Common myeloid progenitor, CD34-positive (primary cell): Measurements from ENCODE around the gene FMNL2.

Source experiments
- CTCF ChIA-PET: fragments of 350-600 bp; sonication (Branson Sonifier 250); formaldehyde crosslinking; loops from one replicate; lab custom pipeline; 2021; ENCODE audit warnings: antibody characterized with exemption; lab: Charles Lee
- POLR2A ChIA-PET: fragments of 350-600 bp; sonication (Branson Sonifier 250); formaldehyde crosslinking; loops from one replicate; lab custom pipeline; 2021; ENCODE audit warnings: antibody characterized with exemption; lab: Charles Lee
- DNase-seq, 3 donors: peaks; one replicate each; pipeline versions ENCODE4 v3.0.0 to v3.0.0-alpha.2; 2013
- H3K27ac ChIP-seq, 2 experiments: 1 replicate in 1 of 2; 2 replicates in 1 of 2; pipeline ENCODE4 v1.7.0; 2013; ENCODE audit warnings: inconsistent platforms in 2 of 2, low read length in 2 of 2, mild to moderate bottlenecking in 2 of 2, low read depth in 1 of 2, moderate library complexity in 1 of 2; ENCODE audit not compliant: severe bottlenecking in 2 of 2, insufficient read depth in 1 of 2, poor library complexity in 1 of 2
- H3K27me3 ChIP-seq, 5 experiments: replicated peaks in 2 of 5; 1 replicate in 3 of 5; 2 replicates in 2 of 5; pipeline versions ENCODE4 v1.6.1 to v1.7.0; 2013; ENCODE audit warnings: low read length in 4 of 5, mild to moderate bottlenecking in 2 of 5, moderate library complexity in 2 of 5, inconsistent platforms in 1 of 5; ENCODE audit not compliant: insufficient read depth in 5 of 5, control insufficient read depth in 4 of 5
- H3K36me3 ChIP-seq, 4 experiments: 1 replicate in 2 of 4; 2 replicates in 2 of 4; pipeline versions ENCODE4 v1.6.1 to v1.7.0; 2013; ENCODE audit warnings: low read length in 3 of 4, control low read depth in 1 of 4, mild to moderate bottlenecking in 1 of 4; ENCODE audit not compliant: control insufficient read depth in 4 of 4, insufficient read depth in 4 of 4
- H3K4me1 ChIP-seq, 4 experiments: 1 replicate in 3 of 4; 2 replicates in 1 of 4; pipeline versions ENCODE4 v1.6.1 to v1.7.1; 2013; ENCODE audit warnings: low read length in 3 of 4, mild to moderate bottlenecking in 3 of 4, control low read depth in 1 of 4, inconsistent platforms in 1 of 4, moderate library complexity in 1 of 4; ENCODE audit not compliant: control insufficient read depth in 4 of 4, insufficient read depth in 4 of 4; ENCODE audit errors: control extremely low read depth in 1 of 4
- H3K4me3 ChIP-seq, 7 experiments: 1 replicate in 4 of 7; 2 replicates in 3 of 7; pipeline versions ENCODE4 v1.5.1 to v1.7.0; 2013; ENCODE audit warnings: mild to moderate bottlenecking in 7 of 7, low read length in 6 of 7, moderate library complexity in 6 of 7, inconsistent platforms in 2 of 7, low read depth in 2 of 7, control low read depth in 1 of 7; ENCODE audit not compliant: insufficient read depth in 4 of 7, control insufficient read depth in 1 of 7; ENCODE audit errors: extremely low read depth in 1 of 7
- H3K9me3 ChIP-seq, 5 experiments: 1 replicate in 4 of 5; 2 replicates in 1 of 5; pipeline versions ENCODE4 v1.6.1 to v1.7.1; 2013; ENCODE audit warnings: low read length in 4 of 5, mild to moderate bottlenecking in 2 of 5, inconsistent platforms in 1 of 5, low read depth in 1 of 5, moderate library complexity in 1 of 5; ENCODE audit not compliant: control insufficient read depth in 4 of 5, insufficient read depth in 2 of 5; ENCODE audit errors: control extremely low read depth in 1 of 5
- WGBS: methylation state at CpG from one replicate; pipeline ENCODE4 v1.1.5; 2013; ENCODE audit not compliant: insufficient coverage; 5-methylcytosine and 5-hydroxymethylcytosine counted together

FMNL2 gene

DNA sequence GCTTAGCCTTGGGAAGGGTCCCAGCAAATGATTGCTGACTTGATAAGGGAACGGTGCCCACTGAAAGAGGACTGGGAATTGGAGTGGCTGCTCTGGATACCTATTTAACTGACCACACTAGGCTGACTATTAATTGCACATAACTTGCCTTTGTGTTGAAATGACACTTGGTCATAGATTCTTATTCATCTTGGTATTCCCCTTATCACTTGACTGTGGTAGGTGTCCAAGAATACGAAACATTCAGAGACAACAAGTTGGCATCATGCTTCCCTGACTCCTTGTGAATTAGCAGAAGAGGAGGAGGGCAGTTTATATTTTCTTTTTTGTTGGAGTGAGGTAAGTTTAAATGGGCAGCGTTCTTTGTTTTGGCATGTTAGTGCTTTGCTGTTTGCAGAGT lies 13.4 kb downstream of the FMNL2 start:
- H3K27ac ChIP-seq, result no peak overlapping the region
- POLR2A ChIA-PET, result no interaction called here
- DNase-seq, result no peak
- no peaks in the 10 kb centered on the region for H3K27me3 ChIP-seq
- no peak overlapping the region for H3K4me3 ChIP-seq
- no peaks in the 10 kb centered on the region for H3K9me3 ChIP-seq
- no peaks in the 10 kb centered on the region for H3K36me3 ChIP-seq
- H3K4me1 ChIP-seq, result no peaks in the 10 kb centered on the region
- CTCF ChIA-PET, result no interaction called here
- 100% methylated on average over 1 of the region's 3 CpGs for WGBS

DNA sequence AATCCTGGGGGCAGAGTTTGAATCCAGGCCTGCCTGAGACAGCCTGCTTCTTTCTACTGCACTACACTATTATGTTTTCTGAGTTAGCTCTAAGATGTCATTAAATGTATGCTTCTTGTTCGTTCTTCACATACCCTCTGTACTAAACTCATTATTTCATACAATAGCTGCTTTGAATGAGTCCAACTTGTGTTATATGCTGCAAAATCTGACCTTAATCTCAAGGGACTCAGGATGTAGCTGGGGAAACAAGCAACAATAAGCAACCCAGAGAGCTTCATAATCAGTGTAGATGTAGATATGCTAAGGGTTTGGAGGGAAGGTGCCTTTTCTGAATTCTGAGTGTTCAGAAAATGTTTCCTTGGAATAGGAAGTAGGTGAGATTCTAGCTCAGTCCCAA lies 14.4 kb downstream of the FMNL2 start:
- Histone ChIP-seq H3K9me3 (no peaks in the 10 kb centered on the region), H3K27ac (no peak overlapping the region), H3K4me1 (no peaks in the 10 kb centered on the region), H3K27me3 (no peaks in the 10 kb centered on the region), H3K4me3 (no peak overlapping the region), H3K36me3 (no peaks in the 10 kb centered on the region)
- WGBS, result no CpG with 5 or more reads among the region's 1 CpG
- CTCF ChIA-PET, result no interaction called here
- POLR2A ChIA-PET, result no interaction called here
- DNase-seq, result no peak

DNA sequence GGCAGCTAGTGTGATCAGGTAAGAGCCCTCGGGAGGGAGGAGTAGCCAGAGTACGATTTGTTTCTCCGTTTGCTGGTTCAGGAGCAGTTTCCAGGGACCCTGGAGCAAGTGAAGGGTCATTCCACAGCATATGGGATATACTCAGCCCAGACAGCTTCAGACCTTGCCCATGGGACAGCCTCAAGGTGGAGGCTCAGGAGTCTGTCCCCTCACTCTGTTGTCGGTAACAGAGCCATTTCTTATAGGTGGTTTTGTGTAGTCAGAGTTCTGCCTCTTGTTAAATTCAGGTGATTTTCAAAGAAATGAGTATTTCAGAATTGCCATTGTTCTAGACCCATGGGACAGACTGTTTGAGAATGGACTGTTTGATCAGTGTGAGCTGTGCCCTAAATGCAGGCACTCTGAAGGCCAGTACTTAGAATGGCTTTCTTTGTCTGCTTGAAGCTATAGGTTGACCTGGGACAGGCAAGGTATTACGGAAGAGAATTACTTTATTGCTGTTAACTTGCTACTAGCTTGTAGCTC lies 15.2 kb downstream of the FMNL2 start:
- Histone ChIP-seq H3K9me3 (no peaks in the 10 kb centered on the region), H3K27ac (no peak overlapping the region), H3K4me1 (no peaks in the 10 kb centered on the region), H3K36me3 (no peaks in the 10 kb centered on the region), H3K4me3 (no peak overlapping the region), H3K27me3 (no peaks in the 10 kb centered on the region)
- ChIA-PET CTCF (no interaction called here), POLR2A (no interaction called here)
- no peak for DNase-seq
- 94% methylated on average over 4 of the region's 5 CpGs for WGBS

DNA sequence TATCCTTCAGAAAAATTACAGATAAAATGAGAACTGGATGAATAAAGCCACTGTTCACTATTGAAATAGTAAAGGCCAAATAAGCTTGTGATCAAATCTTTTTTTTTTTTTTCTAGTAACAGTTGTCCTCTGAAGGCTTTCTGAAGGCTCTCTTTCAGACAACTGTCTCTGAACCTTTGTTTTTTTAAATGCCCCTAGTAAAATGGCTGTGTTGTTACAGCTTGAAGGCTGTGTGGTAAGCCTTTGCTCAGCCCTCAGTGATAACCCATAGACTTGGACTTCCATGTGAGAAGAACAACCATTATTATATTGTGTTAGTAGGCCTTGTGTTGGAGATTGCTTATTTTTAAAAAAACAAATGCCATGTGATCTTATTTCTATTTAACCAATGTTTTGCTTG lies 17.6 kb downstream of the FMNL2 start:
- H3K27ac ChIP-seq, result no peak overlapping the region
- no peak for DNase-seq
- ChIA-PET POLR2A (no interaction called here), CTCF (no interaction called here)
- H3K4me3 ChIP-seq, result no peak overlapping the region
- no peaks in the 10 kb centered on the region for H3K9me3 ChIP-seq
- no peaks in the 10 kb centered on the region for H3K4me1 ChIP-seq
- no peaks in the 10 kb centered on the region for H3K36me3 ChIP-seq
- H3K27me3 ChIP-seq, result peaks cover 0 to 2% (median 0%) of the 10 kb centered on the region in 5 experiments

DNA sequence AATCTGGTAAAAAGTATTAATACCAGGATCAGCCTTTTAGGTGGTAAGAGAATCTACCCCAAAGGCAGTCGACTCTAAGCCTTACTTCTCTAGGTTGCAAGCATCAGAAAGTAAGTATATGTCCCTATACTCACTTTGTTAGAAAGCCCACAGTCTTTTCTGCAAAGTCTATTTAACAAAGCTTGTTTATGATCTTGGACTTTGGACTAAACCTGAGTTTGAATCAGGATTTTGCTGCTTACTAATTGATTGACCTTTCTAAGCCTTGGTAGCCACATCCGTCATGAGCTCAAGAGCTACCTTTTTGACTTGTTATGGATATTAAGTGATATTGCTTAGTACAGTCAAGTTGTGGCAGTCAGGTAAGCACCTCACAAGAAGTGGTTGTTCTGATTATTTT lies 18.4 kb downstream of the FMNL2 start:
- CTCF ChIA-PET, result no interaction called here

DNA sequence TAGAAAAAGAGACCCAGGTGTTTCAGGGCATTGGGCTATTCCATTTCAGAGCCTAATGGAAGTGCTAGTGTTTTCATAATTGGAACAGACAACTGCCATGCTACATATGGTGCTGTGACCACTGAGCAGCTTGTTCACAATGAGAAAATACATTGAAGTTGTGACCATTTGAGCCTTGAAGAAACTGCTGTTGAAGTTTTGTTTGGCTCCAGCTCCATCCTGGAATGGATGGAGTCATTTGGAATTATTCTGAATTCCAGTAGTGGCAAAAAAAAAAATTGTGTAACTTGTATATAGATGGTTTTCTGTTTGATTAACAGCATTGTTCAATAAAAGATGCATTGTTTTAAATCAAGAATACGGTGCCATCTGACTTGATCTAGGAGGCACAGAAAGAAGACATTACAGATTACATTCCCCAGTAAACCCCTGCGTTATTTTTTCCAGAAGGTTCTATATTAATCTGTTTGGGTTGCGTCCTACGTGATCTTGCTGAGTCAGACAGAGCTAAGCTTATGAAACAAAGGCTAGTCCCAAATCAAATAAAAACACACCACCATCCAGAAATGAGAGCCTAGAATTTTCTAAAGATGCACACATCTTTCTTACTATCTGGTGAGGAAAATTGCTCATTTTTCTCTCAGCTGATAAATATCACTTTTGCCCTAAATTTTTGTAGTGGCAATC lies 19.2 kb downstream of the FMNL2 start:
- POLR2A ChIA-PET, result no interaction called here
- no peaks in the 10 kb centered on the region for H3K9me3 ChIP-seq
- CTCF ChIA-PET, result no interaction called here
- H3K36me3 ChIP-seq, result no peaks in the 10 kb centered on the region
- peaks cover 0 to 2% (median 0%) of the 10 kb centered on the region in 5 experiments for H3K27me3 ChIP-seq
- no peak for DNase-seq
- no peak overlapping the region for H3K27ac ChIP-seq
- no peak overlapping the region for H3K4me3 ChIP-seq
- WGBS, result 100% methylated on average over 2 of the region's 4 CpGs
- no peaks in the 10 kb centered on the region for H3K4me1 ChIP-seq

More for the DNA sequence above, 18.4 kb downstream of the FMNL2 start:
- Histone ChIP-seq H3K27me3 (peaks cover 0 to 2% (median 0%) of the 10 kb centered on the region in 5 experiments), H3K9me3 (no peaks in the 10 kb centered on the region), H3K36me3 (no peaks in the 10 kb centered on the region), H3K4me3 (no peak overlapping the region), H3K27ac (no peak overlapping the region), H3K4me1 (no peaks in the 10 kb centered on the region)
- 100% methylated on average over 2 of the region's 2 CpGs for WGBS
- POLR2A ChIA-PET, result no interaction called here
- no peak for DNase-seq

DNA sequence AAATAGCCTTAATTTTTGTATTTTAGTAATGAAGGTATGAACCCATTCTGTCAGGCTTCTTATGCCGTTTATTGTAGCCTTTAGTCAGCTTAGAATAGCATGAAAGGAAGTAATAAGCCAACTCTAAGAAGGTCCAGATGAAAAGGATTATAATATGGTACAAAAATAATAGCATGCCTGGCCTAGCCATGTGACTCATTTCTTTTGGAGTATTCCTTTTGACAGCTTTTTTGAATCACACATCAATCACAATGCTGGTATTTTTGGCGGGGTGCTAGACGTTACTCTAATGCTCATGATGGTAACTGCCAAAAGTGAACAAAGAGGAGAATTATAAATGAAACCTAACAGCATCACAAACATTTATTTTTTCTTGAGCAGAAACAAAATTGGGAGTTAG lies 19.9 kb downstream of the FMNL2 start:
- Histone ChIP-seq H3K9me3 (no peaks in the 10 kb centered on the region), H3K36me3 (no peaks in the 10 kb centered on the region), H3K27ac (no peak overlapping the region), H3K4me1 (no peaks in the 10 kb centered on the region), H3K4me3 (no peak overlapping the region), H3K27me3 (peaks cover 0 to 2% (median 0%) of the 10 kb centered on the region in 5 experiments)
- ChIA-PET POLR2A (no interaction called here), CTCF (no interaction called here)
- DNase-seq, result no peak
- 93% methylated on average over 2 of the region's 3 CpGs for WGBS
